HFF-Myc (cell line): ENCODE results near the gene OVAAL.

Experiments
- DNase-seq: peaks from one replicate; pipeline ENCODE4 v3.0.0-alpha.2; 2011; ENCODE audit warnings: low read depth; ENCODE audit errors: extremely low read depth
- H3K4me3 ChIP-seq: replicated peaks from 2 replicates; pipeline ENCODE4 v1.5.1; 2011; ENCODE audit warnings: low read depth, mild to moderate bottlenecking, control low read depth, low read length
- CTCF ChIP-seq: IDR thresholded peaks from 2 replicates; pipeline ENCODE4 v1.5.1; 2012; ENCODE audit warnings: mild to moderate bottlenecking, low read depth, low read length, control low read depth; ENCODE audit errors: missing control alignments

The OVAAL gene

GRCh38 chr1:180536821-180537372 lies 21.9 kb upstream of the OVAAL start:
- no peak for DNase-seq
- H3K4me3 ChIP-seq: no peak overlapping the region

GRCh38 chr1:180539136-180539535 lies 19.6 kb upstream of the OVAAL start:
- no peak for DNase-seq
- H3K4me3 ChIP-seq: no peak overlapping the region
- no peak for TF ChIP-seq CTCF

More at GRCh38 chr1:180536821-180537372, 21.9 kb upstream of the OVAAL start:
- TF ChIP-seq CTCF: no peak

GRCh38 chr1:180540697-180541594 lies 17.8 kb upstream of the OVAAL start:
- no peak for DNase-seq
- no peak overlapping the region for H3K4me3 ChIP-seq
- TF ChIP-seq CTCF: no peak

GRCh38 chr1:180542113-180542837 lies 16.5 kb upstream of the OVAAL start:
- H3K4me3 ChIP-seq: no peak overlapping the region
- TF ChIP-seq CTCF: no peak

GRCh38 chr1:180542838-180543145 lies 16.0 kb upstream of the OVAAL start:
- TF ChIP-seq CTCF: no peak
- no peak overlapping the region for H3K4me3 ChIP-seq
- DNase-seq: no peak

More at GRCh38 chr1:180542113-180542837, 16.5 kb upstream of the OVAAL start:
- no peak for DNase-seq

- DNase-seq: no peak
- H3K4me3 ChIP-seq: no peak overlapping the region
- no peak for TF ChIP-seq CTCF
Observed at GRCh38 chr1:180544050-180544449, 14.7 kb upstream of the OVAAL start.
